ENCODE data around the gene PPEF2.

GRCh38 chr4:75886104-75886503 is 16.1 kb downstream of the PPEF2 start:
- no peak for TF ChIP-seq CTCF (IDR thresholded peaks at IDR 0.05)
- TF ChIP-seq POLR2A (IDR thresholded peaks at IDR 0.05) = no peak

All from testis (tissue), 2 donors.